ENCODE measurements around the gene ACADSB.

- no peak for TF ChIP-seq CTCF (IDR thresholded peaks at IDR 0.05)
- no peak for TF ChIP-seq EZH2 (IDR thresholded peaks at IDR 0.05; ENCODE audit: borderline replicate concordance, insufficient read depth, low read depth, low read length, poor library complexity, severe bottlenecking)
Observed at GRCh38 chr10:123093489-123093888, 84.7 kb downstream of the ACADSB start.

Data from B cell (primary cell).